Activated T-cell treated with anti-CD3 and anti-CD28 coated beads, Interleukin-2, amount 50 U/mL, for 72 hours (primary cell): Measurements from ENCODE around the gene TINAG. TPM values are rescaled to one million over a fixed set of nuclear protein-coding genes. Genes with fewer than 3 reads are reported as not detected.

Experiments
- ATAC-seq, 2 donors: fragments of 150-1000 bp; cut with Tn5 transposase; replicated peaks in 1 of 2; 2 replicates each; pipeline ENCODE4 v1.10.0; 2021; ENCODE audit warnings: moderate library complexity in 2 of 2, mild to moderate bottlenecking in 1 of 2
- DNase-seq, 2 donors: peaks; one replicate each; pipeline ENCODE4 v3.0.0; 2021 to 2022; ENCODE audit warnings: mixed read lengths in 1 of 2
- H3K27ac Mint-ChIP-seq: one replicate; pipeline ENCODE4 v1.8.0; 2022; ENCODE audit warnings: mild to moderate bottlenecking, moderate library complexity, mixed read lengths
- H3K27me3 Mint-ChIP-seq: one replicate; pipeline ENCODE4 v1.8.0; 2022; ENCODE audit warnings: low read depth, mixed read lengths
- H3K36me3 Mint-ChIP-seq, 2 donors: one replicate each; pipeline ENCODE4 v1.8.0; 2022; ENCODE audit warnings: mixed read lengths in 2 of 2, mild to moderate bottlenecking in 1 of 2; ENCODE audit not compliant: insufficient read depth in 2 of 2
- H3K4me1 Mint-ChIP-seq: one replicate; pipeline ENCODE4 v1.8.0; 2022; ENCODE audit warnings: low read depth, mixed read lengths
- H3K4me3 Mint-ChIP-seq, 2 donors: one replicate each; pipeline ENCODE4 v1.8.0; 2022; ENCODE audit warnings: mild to moderate bottlenecking in 2 of 2, mixed read lengths in 2 of 2, moderate library complexity in 2 of 2
- H3K9me3 Mint-ChIP-seq, 2 donors: one replicate each; pipeline ENCODE4 v1.8.0; 2022; ENCODE audit warnings: mixed read lengths in 2 of 2
- total RNA-seq, 2 donors: library from RNA; stranded (reverse); gene quantifications; one replicate each; pipeline ENCODE4 v1.2.3, GENCODE V29; 2022

Gene TINAG
- not detected for total RNA-seq

- DNase-seq, result no peak
- no peaks in the 10 kb centered on the region for H3K27me3 Mint-ChIP-seq
- H3K4me3 Mint-ChIP-seq, result no peak within 1 kb of the TSS
- no peak within 1 kb of the TSS for H3K27ac Mint-ChIP-seq
- no peaks in the 10 kb centered on the region for H3K4me1 Mint-ChIP-seq
- H3K36me3 Mint-ChIP-seq, result no peaks in the 10 kb centered on the region
- ATAC-seq, result no peak
- peaks cover 2 to 3% of the 10 kb centered on the region in 2 donors for H3K9me3 Mint-ChIP-seq
These were observed at the start of gene TINAG for GRCh38 chr6:54308289-54308985. TSS of gene TINAG (plus strand) at chr6:54308441. CDS start at chr6:54308551, 110 bp downstream.

GRCh38 chr6:54260025-54260424, 48.2 kb upstream of the TINAG start:
- ATAC-seq, result no peak
- H3K4me1 Mint-ChIP-seq, result no peaks in the 10 kb centered on the region
- H3K9me3 Mint-ChIP-seq, result no peaks in the 10 kb centered on the region
- H3K4me3 Mint-ChIP-seq, result no peak overlapping the region
- DNase-seq, result no peak
- no peaks in the 10 kb centered on the region for H3K27me3 Mint-ChIP-seq
- no peaks in the 10 kb centered on the region for H3K36me3 Mint-ChIP-seq
- no peak overlapping the region for H3K27ac Mint-ChIP-seq

- H3K27ac Mint-ChIP-seq, result no peak overlapping the region
- no peaks in the 10 kb centered on the region for H3K36me3 Mint-ChIP-seq
- no peaks in the 10 kb centered on the region for H3K4me1 Mint-ChIP-seq
- ATAC-seq, result no peak
- no peak overlapping the region for H3K4me3 Mint-ChIP-seq
- DNase-seq, result no peak
- no peaks in the 10 kb centered on the region for H3K27me3 Mint-ChIP-seq
- no peaks in the 10 kb centered on the region for H3K9me3 Mint-ChIP-seq
These were observed 45.7 kb upstream of the TINAG start for GRCh38 chr6:54262499-54262898.

GRCh38 chr6:54262971-54263370, 45.3 kb upstream of the TINAG start:
- Mint-ChIP-seq H3K4me1 (no peaks in the 10 kb centered on the region), H3K9me3 (no peaks in the 10 kb centered on the region), H3K36me3 (no peaks in the 10 kb centered on the region), H3K27ac (no peak overlapping the region), H3K27me3 (no peaks in the 10 kb centered on the region), H3K4me3 (no peak overlapping the region)
- DNase-seq (no peak), ATAC-seq (no peak)

- no peaks in the 10 kb centered on the region for H3K9me3 Mint-ChIP-seq
- H3K27me3 Mint-ChIP-seq, result no peaks in the 10 kb centered on the region
- ATAC-seq (no peak), DNase-seq (no peak)
- H3K4me1 Mint-ChIP-seq, result no peaks in the 10 kb centered on the region
- no peaks in the 10 kb centered on the region for H3K36me3 Mint-ChIP-seq
- no peak overlapping the region for H3K4me3 Mint-ChIP-seq
- H3K27ac Mint-ChIP-seq, result no peak overlapping the region
These were observed 43.5 kb upstream of the TINAG start for GRCh38 chr6:54264581-54265272.

- Mint-ChIP-seq H3K4me1 (no peaks in the 10 kb centered on the region), H3K27me3 (no peaks in the 10 kb centered on the region), H3K27ac (no peak overlapping the region), H3K4me3 (no peak overlapping the region), H3K9me3 (no peaks in the 10 kb centered on the region), H3K36me3 (no peaks in the 10 kb centered on the region)
- DNase-seq, result no peak
- ATAC-seq, result no peak
These were observed 41.8 kb upstream of the TINAG start for GRCh38 chr6:54266400-54266923.

- no peak for ATAC-seq
- Mint-ChIP-seq H3K36me3 (no peaks in the 10 kb centered on the region), H3K27ac (no peak overlapping the region), H3K9me3 (no peaks in the 10 kb centered on the region), H3K4me3 (no peak overlapping the region), H3K27me3 (no peaks in the 10 kb centered on the region), H3K4me1 (no peaks in the 10 kb centered on the region)
- DNase-seq, result no peak
These were observed 40.4 kb upstream of the TINAG start for GRCh38 chr6:54267798-54268197.

- no peak overlapping the region for H3K27ac Mint-ChIP-seq
- DNase-seq, result no peak
- peaks cover 5% of the 10 kb centered on the region in 2 donors for H3K9me3 Mint-ChIP-seq
- H3K27me3 Mint-ChIP-seq, result no peaks in the 10 kb centered on the region
- ATAC-seq, result no peak
- no peaks in the 10 kb centered on the region for H3K4me1 Mint-ChIP-seq
- H3K36me3 Mint-ChIP-seq, result no peaks in the 10 kb centered on the region
- no peak overlapping the region for H3K4me3 Mint-ChIP-seq
These were observed 34.9 kb upstream of the TINAG start for GRCh38 chr6:54273214-54273820.

- no peak for DNase-seq
- no peaks in the 10 kb centered on the region for H3K36me3 Mint-ChIP-seq
- no peak overlapping the region for H3K27ac Mint-ChIP-seq
- peaks cover 5% of the 10 kb centered on the region in 2 donors for H3K9me3 Mint-ChIP-seq
- H3K4me1 Mint-ChIP-seq, result no peaks in the 10 kb centered on the region
- H3K4me3 Mint-ChIP-seq, result no peak overlapping the region
- H3K27me3 Mint-ChIP-seq, result no peaks in the 10 kb centered on the region
- ATAC-seq, result no peak
These were observed 33.9 kb upstream of the TINAG start for GRCh38 chr6:54274383-54274782.

- no peak overlapping the region for H3K27ac Mint-ChIP-seq
- H3K27me3 Mint-ChIP-seq, result no peaks in the 10 kb centered on the region
- H3K4me1 Mint-ChIP-seq, result no peaks in the 10 kb centered on the region
- DNase-seq (no peak), ATAC-seq (no peak)
- H3K4me3 Mint-ChIP-seq, result no peak overlapping the region
- H3K9me3 Mint-ChIP-seq, result peaks cover 4 to 7% of the 10 kb centered on the region in 2 donors
- no peaks in the 10 kb centered on the region for H3K36me3 Mint-ChIP-seq
These were observed 26.1 kb upstream of the TINAG start for GRCh38 chr6:54282186-54282585.

- H3K9me3 Mint-ChIP-seq, result peaks cover 5 to 10% of the 10 kb centered on the region in 2 donors
- no peaks in the 10 kb centered on the region for H3K36me3 Mint-ChIP-seq
- no peak overlapping the region for H3K27ac Mint-ChIP-seq
- ATAC-seq (no peak), DNase-seq (no peak)
- H3K4me1 Mint-ChIP-seq, result no peaks in the 10 kb centered on the region
- no peak overlapping the region for H3K4me3 Mint-ChIP-seq
- H3K27me3 Mint-ChIP-seq, result peaks cover 12% of the 10 kb centered on the region
These were observed 23.9 kb upstream of the TINAG start for GRCh38 chr6:54284161-54284860.

- H3K27ac Mint-ChIP-seq, result no peak overlapping the region
- no peak for DNase-seq
- H3K9me3 Mint-ChIP-seq, result peaks cover 5 to 10% of the 10 kb centered on the region in 2 donors
- no peak overlapping the region for H3K4me3 Mint-ChIP-seq
- no peak for ATAC-seq
- H3K36me3 Mint-ChIP-seq, result no peaks in the 10 kb centered on the region
- no peaks in the 10 kb centered on the region for H3K4me1 Mint-ChIP-seq
- H3K27me3 Mint-ChIP-seq, result peaks cover 12% of the 10 kb centered on the region
These were observed 22.6 kb upstream of the TINAG start for GRCh38 chr6:54285595-54285994.

- Mint-ChIP-seq H3K27me3 (peaks cover 12% of the 10 kb centered on the region), H3K4me3 (no peak overlapping the region), H3K4me1 (peaks cover 1% of the 10 kb centered on the region), H3K27ac (no peak overlapping the region), H3K36me3 (no peaks in the 10 kb centered on the region), H3K9me3 (peaks cover 5 to 10% of the 10 kb centered on the region in 2 donors)
- DNase-seq (no peak), ATAC-seq (no peak)
These were observed 22.1 kb upstream of the TINAG start for GRCh38 chr6:54286141-54286540.
